PC-9 (cell line): Measurements from ENCODE around the gene TOM1L2. TPM values are rescaled to one million over a fixed set of nuclear protein-coding genes. Genes with fewer than 3 reads are reported as not detected.

ENCODE experiments used
- BruUV-seq: library from RNA; stranded (reverse); fragments of 400-500 nt; replicated peaks from 2 replicates; lab custom pipeline; 2021; lab: Mats Ljungman, UMichigan
- CTCF ChIA-PET: fragments of 300-600 bp; sonication (Branson Sonifier 250); formaldehyde crosslinking; loops from one replicate; lab custom pipeline; 2022; ENCODE audit warnings: antibody characterized with exemption; lab: Charles Lee
- POLR2A ChIA-PET: fragments of 300-600 bp; sonication (Branson Sonifier 250); formaldehyde crosslinking; loops from one replicate; lab custom pipeline; 2022; ENCODE audit warnings: antibody characterized with exemption; ENCODE audit not compliant: unreplicated experiment; lab: Charles Lee
- DNase-seq, 2 experiments: peaks; one replicate each; pipeline versions ENCODE4 v3.0.0 to v3.0.0-alpha.2; 2015 to 2022; ENCODE audit warnings: mixed read lengths in 1 of 2
- H2AFZ ChIP-seq: fragments of 200-600 bp; sonication (generic); 2 replicates; pipeline ENCODE4 v1.8.1; 2017; ENCODE audit warnings: antibody characterized with exemption
- H3F3A ChIP-seq: fragments of 200-600 bp; sonication (generic); 2 replicates; pipeline ENCODE4 v1.8.1; 2017; ENCODE audit warnings: antibody characterized with exemption, mild to moderate bottlenecking, low read depth; ENCODE audit not compliant: insufficient read depth
- H3K27ac ChIP-seq: fragments of 200-600 bp; sonication (generic); 2 replicates; pipeline ENCODE4 v1.6.1; 2016; ENCODE audit warnings: mixed run types
- H3K27me3 ChIP-seq: fragments of 200-600 bp; sonication (generic); 2 replicates; pipeline ENCODE4 v1.6.1; 2016; ENCODE audit warnings: low read depth, mixed run types; ENCODE audit not compliant: insufficient read depth
- H3K36me3 ChIP-seq: fragments of 200-600 bp; sonication (generic); 2 replicates; pipeline ENCODE4 v1.6.1; 2016; ENCODE audit warnings: low read depth, mixed run types
- H3K4me1 ChIP-seq: fragments of 200-600 bp; sonication (generic); replicated peaks from 2 replicates; pipeline ENCODE4 v1.6.1; 2016; ENCODE audit warnings: mixed run types; ENCODE audit not compliant: insufficient read depth
- H3K4me2 ChIP-seq: fragments of 200-600 bp; sonication (generic); 2 replicates; pipeline ENCODE4 v1.6.1; 2017; ENCODE audit warnings: mixed run types
- H3K4me3 ChIP-seq: fragments of 200-600 bp; sonication (generic); 2 replicates; pipeline ENCODE4 v1.6.1; 2016; ENCODE audit warnings: mixed run types
- H3K79me2 ChIP-seq: fragments of 200-600 bp; sonication (generic); 2 replicates; pipeline ENCODE4 v1.6.1; 2017; ENCODE audit warnings: low read depth, mixed run types
- H3K9me2 ChIP-seq: fragments of 200-600 bp; sonication (generic); 2 replicates; pipeline ENCODE4 v1.8.1; 2017; ENCODE audit warnings: mild to moderate bottlenecking; ENCODE audit not compliant: insufficient read depth
- H3K9me3 ChIP-seq: fragments of 200-600 bp; sonication (generic); 2 replicates; pipeline ENCODE4 v1.8.1; 2016; ENCODE audit warnings: low read depth; ENCODE audit not compliant: insufficient read depth
- H4K20me1 ChIP-seq: fragments of 200-600 bp; sonication (generic); 2 replicates; pipeline ENCODE4 v1.8.1; 2017; ENCODE audit not compliant: insufficient read depth
- CTCF ChIP-seq: fragments of 200-600 bp; sonication (generic); conservative IDR thresholded peaks from 2 replicates; pipeline ENCODE4 v1.6.1; 2017; ENCODE audit warnings: mixed run types, antibody characterized with exemption, mild to moderate bottlenecking, moderate library complexity
- EZH2 ChIP-seq: fragments of 200-600 bp; sonication (generic); IDR thresholded peaks from 2 replicates; pipeline ENCODE4 v1.8.0; 2017; ENCODE audit warnings: antibody characterized with exemption, low read depth
- intact Hi-C: fragments of 100-400 bp; cut with micrococcal nuclease; formaldehyde crosslinking; loops from one replicate; pipeline ENCODE4 v1.10.0; 2022; ENCODE audit not compliant: unreplicated experiment
- total RNA-seq: library from RNA; stranded (reverse); gene quantifications from 2 replicates; pipeline ENCODE4 v1.2.3, GENCODE V29; 2021

Gene TOM1L2
- total RNA-seq, 1 experiment from 2014 or later: 68.5 TPM

- no peaks in the 10 kb centered on the region for H3K9me2 ChIP-seq
- peaks cover 30% of the 10 kb centered on the region for H3K36me3 ChIP-seq
- intact Hi-C loops: loop anchor here (1.0 to 5.0 kb wide), 2 partner anchors 17 to 214 kb away; partner anchors contain the start of genes ATPAF2 and GID4
- H3K27ac ChIP-seq: peak overlapping the region; percentile 95
- H3K4me3 ChIP-seq: peak overlapping the region; percentile 52
- peak overlapping the region; percentile 92 for H3K4me2 ChIP-seq
- no TSS peak for BruUV-seq
- peaks cover 97% of the 10 kb centered on the region for H3K4me1 ChIP-seq
- H2AFZ ChIP-seq: no peak overlapping the region
- no peak for TF ChIP-seq EZH2
- no peak for TF ChIP-seq CTCF
- POLR2A ChIA-PET: interaction anchor here (0.6 kb wide), 1 partner anchor 98 kb away, joined by 4 read pairs; no protein-coding TSS in a partner anchor
- H3K79me2 ChIP-seq: peaks cover 89% of the 10 kb centered on the region
- H3K27me3 ChIP-seq: no peaks in the 10 kb centered on the region
- DNase-seq: peak; percentile 78 to 96
- H4K20me1 ChIP-seq: peaks cover 64% of the 10 kb centered on the region
- H3K9me3 ChIP-seq: no peaks in the 10 kb centered on the region
- H3F3A ChIP-seq: peaks cover 82% of the 10 kb centered on the region
- CTCF ChIA-PET: no interaction called here
Observed at GRCh38 chr17:17823433-17824118, 148.6 kb downstream of the TOM1L2 start.

- Histone ChIP-seq H3K9me2 (no peaks in the 10 kb centered on the region), H2AFZ (no peak overlapping the region), H3K27ac (peak overlapping the region; percentile 45), H3K4me1 (peaks cover 93% of the 10 kb centered on the region), H3K36me3 (peaks cover 34% of the 10 kb centered on the region), H3K79me2 (peaks cover 86% of the 10 kb centered on the region), H3F3A (peaks cover 80% of the 10 kb centered on the region), H4K20me1 (peaks cover 64% of the 10 kb centered on the region), H3K9me3 (no peaks in the 10 kb centered on the region), H3K27me3 (no peaks in the 10 kb centered on the region), H3K4me3 (peak overlapping the region; percentile 52; the same call in 1 of the 2 replicates), H3K4me2 (peak overlapping the region; percentile 92)
- DNase-seq: no peak
- CTCF ChIA-PET: no interaction called here
- POLR2A ChIA-PET: interaction anchor here (0.6 to 0.7 kb wide), 2 partner anchors 9 to 14 kb away, joined by 3 to 4 read pairs; no protein-coding TSS in a partner anchor
- no TSS peak for BruUV-seq
- intact Hi-C loops: loop anchor here (1.0 to 5.0 kb wide), 2 partner anchors 18 to 215 kb away; partner anchors contain the start of genes ATPAF2 and GID4
- no peak for TF ChIP-seq EZH2
- TF ChIP-seq CTCF: no peak
Observed at GRCh38 chr17:17822616-17823015, 149.6 kb downstream of the TOM1L2 start.

- Histone ChIP-seq H3K36me3 (peaks cover 36% of the 10 kb centered on the region), H4K20me1 (peaks cover 64% of the 10 kb centered on the region), H3F3A (peaks cover 80% of the 10 kb centered on the region), H3K4me1 (peaks cover 89% of the 10 kb centered on the region), H2AFZ (no peak overlapping the region), H3K27me3 (no peaks in the 10 kb centered on the region), H3K4me3 (peak overlapping the region; percentile 52; the same call in 1 of the 2 replicates), H3K27ac (peak overlapping the region; percentile 45), H3K9me2 (no peaks in the 10 kb centered on the region), H3K4me2 (peak overlapping the region; percentile 92), H3K79me2 (peaks cover 86% of the 10 kb centered on the region), H3K9me3 (no peaks in the 10 kb centered on the region)
- no peak for TF ChIP-seq EZH2
- TF ChIP-seq CTCF: no peak
- ChIA-PET CTCF (no interaction called here), POLR2A (interaction anchor here (0.6 to 0.7 kb wide), 2 partner anchors 10 to 14 kb away, joined by 3 to 4 read pairs; no protein-coding TSS in a partner anchor)
- BruUV-seq: no TSS peak
- DNase-seq: no peak
- intact Hi-C loops: loop anchor here (5.0 kb wide), 1 partner anchor 215 kb away; the partner anchor contains the start of genes ATPAF2 and GID4
Observed at GRCh38 chr17:17822189-17822588, 150.0 kb downstream of the TOM1L2 start.
